ENCODE measurements around the gene MLLT1. TPM values are rescaled to one million over a fixed set of nuclear protein-coding genes. Genes with fewer than 3 reads are reported as not detected.

MLLT1 gene
- total RNA-seq, 1 experiment from 2014 or later: 55.0 TPM

- TF ChIP-seq REST (IDR thresholded peaks at IDR 0.05; ENCODE audit: low read depth): no peak
- TF ChIP-seq TCF7L2 (IDR thresholded peaks at IDR 0.05; ENCODE audit: borderline replicate concordance, extremely low read depth, insufficient read depth, insufficient read length): no peak
- TF ChIP-seq FOSL1 (IDR thresholded peaks at IDR 0.05; ENCODE audit: low read depth): no peak
- no peak for TF ChIP-seq CBX3 (IDR thresholded peaks at IDR 0.05; ENCODE audit: low read depth)
- TF ChIP-seq RAD21 (IDR thresholded peaks at IDR 0.05; ENCODE audit: low read depth): no peak
- TF ChIP-seq YY1 (IDR thresholded peaks at IDR 0.05; ENCODE audit: extremely low read depth, insufficient replicate concordance, low read depth, low read length): no peak
- no peak for TF ChIP-seq JUND (IDR thresholded peaks at IDR 0.05)
- TF ChIP-seq POLR2AphosphoS5 (IDR thresholded peaks at IDR 0.05; ENCODE audit: low read depth, low read length): no peak
- TF ChIP-seq ATF3 (IDR thresholded peaks at IDR 0.05): no peak
- TF ChIP-seq SIN3A (IDR thresholded peaks at IDR 0.05; ENCODE audit: low read depth): no peak
- TF ChIP-seq ZFX (IDR thresholded peaks at IDR 0.05): no peak
- TF ChIP-seq EGR1 (IDR thresholded peaks at IDR 0.05; ENCODE audit: low read depth): no peak
- no peak for TF ChIP-seq EZH2 (IDR thresholded peaks at IDR 0.05)
- no peak for TF ChIP-seq CEBPB (IDR thresholded peaks at IDR 0.05; ENCODE audit: low read depth)
These were observed 51.1 kb downstream of the MLLT1 start (continued) for GRCh38 chr19:6228551-6229215.
